Tibial nerve (tissue), 4 donors: ENCODE data around the gene SAT2.

Source experiments
- EP300 ChIP-seq, 2 donors: sonication (generic); formaldehyde crosslinking; IDR thresholded peaks; one replicate each; pipeline ENCODE4 v1.6.1; 2017; ENCODE audit warnings: antibody characterized with exemption in 2 of 2, mild to moderate bottlenecking in 1 of 2
- TF ChIP-seq, protein P1 (sequence below), 5 experiments: fragments of 200-600 bp in 3 of 5; fragments of 450-650 bp in 2 of 5; sonication (generic) in 3 of 5; IDR thresholded peaks; one replicate each; pipeline ENCODE4 v1.5.1; 2016 to 2019; ENCODE audit warnings: antibody characterized with exemption in 5 of 5, mild to moderate bottlenecking in 3 of 5, moderate library complexity in 2 of 5

DNA sequence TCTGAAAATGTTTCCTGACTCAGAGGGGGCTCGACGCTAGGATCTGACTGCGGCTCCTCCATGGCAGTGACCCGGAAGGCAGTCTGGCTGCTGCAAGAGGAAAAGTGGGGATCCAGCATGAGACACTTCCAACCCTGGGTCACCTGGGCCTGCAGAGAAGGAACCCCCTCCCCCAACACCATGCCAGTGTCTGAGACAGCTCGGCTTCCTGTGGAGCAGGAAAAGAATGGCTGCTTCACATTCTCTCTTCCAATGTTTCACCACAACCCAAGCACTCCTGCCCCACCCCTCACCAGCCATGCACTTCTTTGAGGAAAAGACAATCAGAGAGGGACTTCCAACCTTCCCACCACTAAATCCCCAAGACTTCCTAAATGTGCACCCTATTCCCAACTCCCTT lies 48.9 kb upstream of the SAT2 start:
- TF ChIP-seq, protein P1, sequence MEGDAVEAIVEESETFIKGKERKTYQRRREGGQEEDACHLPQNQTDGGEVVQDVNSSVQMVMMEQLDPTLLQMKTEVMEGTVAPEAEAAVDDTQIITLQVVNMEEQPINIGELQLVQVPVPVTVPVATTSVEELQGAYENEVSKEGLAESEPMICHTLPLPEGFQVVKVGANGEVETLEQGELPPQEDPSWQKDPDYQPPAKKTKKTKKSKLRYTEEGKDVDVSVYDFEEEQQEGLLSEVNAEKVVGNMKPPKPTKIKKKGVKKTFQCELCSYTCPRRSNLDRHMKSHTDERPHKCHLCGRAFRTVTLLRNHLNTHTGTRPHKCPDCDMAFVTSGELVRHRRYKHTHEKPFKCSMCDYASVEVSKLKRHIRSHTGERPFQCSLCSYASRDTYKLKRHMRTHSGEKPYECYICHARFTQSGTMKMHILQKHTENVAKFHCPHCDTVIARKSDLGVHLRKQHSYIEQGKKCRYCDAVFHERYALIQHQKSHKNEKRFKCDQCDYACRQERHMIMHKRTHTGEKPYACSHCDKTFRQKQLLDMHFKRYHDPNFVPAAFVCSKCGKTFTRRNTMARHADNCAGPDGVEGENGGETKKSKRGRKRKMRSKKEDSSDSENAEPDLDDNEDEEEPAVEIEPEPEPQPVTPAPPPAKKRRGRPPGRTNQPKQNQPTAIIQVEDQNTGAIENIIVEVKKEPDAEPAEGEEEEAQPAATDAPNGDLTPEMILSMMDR (IDR thresholded peaks at IDR 0.05), result no peak
- TF ChIP-seq EP300 (IDR thresholded peaks at IDR 0.05), result no peak
